CD14-positive monocyte (primary cell): Measurements from ENCODE around the gene ANKRD28. TPM values are rescaled to one million over a fixed set of nuclear protein-coding genes. Genes with fewer than 3 reads are reported as not detected.

Experiments used
- DNase-seq, 3 donors: peaks; one replicate each; pipeline ENCODE4 v3.0.0-alpha.2; 2011 to 2022
- H2AFZ ChIP-seq: 2 replicates; pipeline ENCODE4 v1.6.0; 2012; ENCODE audit warnings: mild to moderate bottlenecking, low read depth, low read length, inconsistent platforms; ENCODE audit not compliant: insufficient read depth, poor library complexity, severe bottlenecking
- H3K27ac ChIP-seq, 2 donors: 1 replicate in 1 of 2; 2 replicates in 1 of 2; pipeline ENCODE4 v1.5.1; 2012 to 2013; ENCODE audit warnings: low read length in 2 of 2, control low read depth in 1 of 2, inconsistent platforms in 1 of 2, low read depth in 1 of 2, mild to moderate bottlenecking in 1 of 2
- H3K27me3 ChIP-seq, 2 donors: one replicate each; pipeline versions ENCODE4 v1.6.0 to v1.6.1; 2011 to 2013; ENCODE audit warnings: low read length in 2 of 2; ENCODE audit not compliant: control insufficient read depth in 2 of 2, insufficient read depth in 2 of 2
- H3K36me3 ChIP-seq, 2 donors: replicated peaks in 1 of 2; 1 replicate in 1 of 2; 2 replicates in 1 of 2; pipeline versions ENCODE4 v1.5.1 to v1.6.1; 2012 to 2013; ENCODE audit warnings: low read length in 2 of 2, control low read depth in 1 of 2, inconsistent platforms in 1 of 2, mild to moderate bottlenecking in 1 of 2; ENCODE audit not compliant: insufficient read depth in 2 of 2, control insufficient read depth in 1 of 2
- H3K4me1 ChIP-seq, 2 donors: 1 replicate in 1 of 2; 2 replicates in 1 of 2; pipeline versions ENCODE4 v1.5.1 to v1.6.1; 2012 to 2013; ENCODE audit warnings: low read length in 2 of 2, control low read depth in 1 of 2, inconsistent platforms in 1 of 2, mild to moderate bottlenecking in 1 of 2, moderate library complexity in 1 of 2; ENCODE audit not compliant: insufficient read depth in 2 of 2, control insufficient read depth in 1 of 2
- H3K4me2 ChIP-seq: replicated peaks from 2 replicates; pipeline ENCODE3; 2012; ENCODE audit warnings: low read length, moderate library complexity, mild to moderate bottlenecking; ENCODE audit not compliant: poor library complexity, severe bottlenecking; ENCODE audit errors: extremely low read depth
- H3K4me3 ChIP-seq, 3 experiments: fragments of 200-600 bp in 1 of 3; sonication (generic) in 1 of 3; replicated peaks in 1 of 3; 1 replicate in 2 of 3; 2 replicates in 1 of 3; pipeline ENCODE4 v1.5.1; 2011 to 2013; ENCODE audit warnings: low read length in 3 of 3, mild to moderate bottlenecking in 3 of 3, control low read depth in 2 of 3, low read depth in 2 of 3, inconsistent platforms in 1 of 3, moderate library complexity in 1 of 3
- H3K79me2 ChIP-seq: 2 replicates; pipeline ENCODE4 v1.6.0; 2012; ENCODE audit warnings: mild to moderate bottlenecking, control low read depth, inconsistent platforms, low read length, moderate library complexity; ENCODE audit not compliant: insufficient read depth
- H3K9ac ChIP-seq: 2 replicates; pipeline ENCODE4 v1.6.0; 2017; ENCODE audit warnings: low read length, mild to moderate bottlenecking; ENCODE audit not compliant: insufficient read depth, poor library complexity, severe bottlenecking
- H3K9me3 ChIP-seq, 2 donors: replicated peaks in 1 of 2; 1 replicate in 1 of 2; 2 replicates in 1 of 2; pipeline versions ENCODE4 v1.5.1 to v1.6.1; 2012 to 2013; ENCODE audit warnings: low read length in 2 of 2, control low read depth in 1 of 2; ENCODE audit not compliant: control insufficient read depth in 1 of 2, insufficient read depth in 1 of 2
- H4K20me1 ChIP-seq: 2 replicates; pipeline ENCODE4 v1.6.0; 2012; ENCODE audit warnings: mild to moderate bottlenecking, low read length, control low read depth, moderate library complexity; ENCODE audit not compliant: insufficient read depth
- H3K27ac Mint-ChIP-seq, 7 donors: one replicate each; pipeline ENCODE4 v1.8.0; 2020; ENCODE audit warnings: mild to moderate bottlenecking in 7 of 7, mixed read lengths in 7 of 7, moderate library complexity in 6 of 7, inconsistent platforms in 2 of 7
- H3K27me3 Mint-ChIP-seq, 3 donors: one replicate each; pipeline ENCODE4 v1.8.0; 2021 to 2022; ENCODE audit warnings: low read depth in 3 of 3, mild to moderate bottlenecking in 3 of 3, mixed read lengths in 3 of 3, moderate library complexity in 3 of 3, inconsistent platforms in 1 of 3
- H3K36me3 Mint-ChIP-seq, 2 donors: one replicate each; pipeline ENCODE4 v1.8.0; 2020; ENCODE audit warnings: mixed read lengths in 2 of 2, inconsistent platforms in 1 of 2, mild to moderate bottlenecking in 1 of 2
- H3K4me1 Mint-ChIP-seq: one replicate; pipeline ENCODE4 v1.8.0; 2020; ENCODE audit warnings: mild to moderate bottlenecking, mixed read lengths
- H3K4me3 Mint-ChIP-seq, 2 donors: one replicate each; pipeline ENCODE4 v1.8.0; 2020; ENCODE audit warnings: mild to moderate bottlenecking in 2 of 2, mixed read lengths in 2 of 2, moderate library complexity in 1 of 2
- H3K9me3 Mint-ChIP-seq, 7 donors: one replicate each; pipeline ENCODE4 v1.8.0; 2020 to 2022; ENCODE audit warnings: mixed read lengths in 7 of 7, mild to moderate bottlenecking in 6 of 7, moderate library complexity in 6 of 7, inconsistent platforms in 2 of 7
- WGBS: methylation state at CpG from one replicate; pipeline ENCODE4 v1.1.5; 2013; ENCODE audit warnings: missing lambda C conversion rate; ENCODE audit not compliant: insufficient coverage; 5-methylcytosine and 5-hydroxymethylcytosine counted together
- intact Hi-C, 2 donors: fragments of 100-400 bp; cut with micrococcal nuclease; formaldehyde crosslinking; loops; one replicate each; pipeline versions ENCODE4 v1.15.0 to v1.15.1; 2023
- polyA plus RNA-seq, 3 donors: library from polyadenylated mRNA; depleted of rRNA in 1 of 3; unstranded in 2 of 3; stranded (reverse) in 1 of 3; fragments of 300-500 nt in 2 of 3; fragments of >200 nt in 1 of 3; fragmentation: Illumina TruSeq in 2 of 3; gene quantifications; 1 replicate in 2 of 3; 2 replicates in 1 of 3; pipeline ENCODE4 v1.2.3, GENCODE V29; 2012 to 2021
- TF ChIP-seq, protein P1 (sequence below): fragments of 200-600 bp; IDR thresholded peaks from one replicate; pipeline ENCODE4 v1.8.0; 2022; ENCODE audit warnings: antibody characterized with exemption, mild to moderate bottlenecking

The ANKRD28 gene
- polyA plus RNA-seq, 3 donors = 5.9 to 11.5 (median 7.9) TPM

DNA sequence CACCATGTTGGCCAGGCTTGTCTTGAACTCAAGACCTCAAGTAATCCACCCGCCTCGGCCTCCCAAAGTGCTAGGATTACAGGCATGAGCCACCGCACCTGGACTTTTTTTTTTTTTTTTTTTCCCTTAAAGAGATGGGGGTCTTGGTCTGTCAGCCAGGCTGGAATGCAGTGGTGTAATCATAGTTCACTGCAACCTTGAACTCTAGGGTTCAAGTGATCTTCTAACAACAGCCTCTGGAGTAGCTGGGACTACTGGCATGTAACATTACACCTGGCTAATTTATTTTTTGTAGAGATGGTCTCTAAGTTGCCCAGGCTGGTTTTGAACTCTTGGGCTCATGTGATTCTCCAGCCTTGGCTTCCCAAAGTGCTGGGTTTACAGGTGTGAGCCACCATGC, 81.6 kb downstream of the ANKRD28 start:
- WGBS = no CpG with 5 or more reads among the region's 3 CpGs
- Histone ChIP-seq H3K4me3 (no peak overlapping the region), H3K9ac (no peak overlapping the region), H3K79me2 (no peaks in the 10 kb centered on the region), H3K9me3 (no peaks in the 10 kb centered on the region), H2AFZ (no peak overlapping the region), H3K27ac (no peak overlapping the region), H3K4me1 (no peaks in the 10 kb centered on the region), H3K27me3 (no peaks in the 10 kb centered on the region), H3K36me3 (no peaks in the 10 kb centered on the region), H4K20me1 (no peaks in the 10 kb centered on the region), H3K4me2 (no peak overlapping the region)
- Mint-ChIP-seq H3K9me3 (no peaks in the 10 kb centered on the region), H3K4me3 (no peak overlapping the region), H3K27me3 (peaks cover 0 to 2% (median 0%) of the 10 kb centered on the region in 3 donors), H3K27ac (peak overlapping the region in 1 of 7 donors; percentile 25), H3K36me3 (peaks cover 5 to 15% of the 10 kb centered on the region in 2 donors), H3K4me1 (no peaks in the 10 kb centered on the region)
- intact Hi-C loops = no loop called here
- TF ChIP-seq, protein P1, sequence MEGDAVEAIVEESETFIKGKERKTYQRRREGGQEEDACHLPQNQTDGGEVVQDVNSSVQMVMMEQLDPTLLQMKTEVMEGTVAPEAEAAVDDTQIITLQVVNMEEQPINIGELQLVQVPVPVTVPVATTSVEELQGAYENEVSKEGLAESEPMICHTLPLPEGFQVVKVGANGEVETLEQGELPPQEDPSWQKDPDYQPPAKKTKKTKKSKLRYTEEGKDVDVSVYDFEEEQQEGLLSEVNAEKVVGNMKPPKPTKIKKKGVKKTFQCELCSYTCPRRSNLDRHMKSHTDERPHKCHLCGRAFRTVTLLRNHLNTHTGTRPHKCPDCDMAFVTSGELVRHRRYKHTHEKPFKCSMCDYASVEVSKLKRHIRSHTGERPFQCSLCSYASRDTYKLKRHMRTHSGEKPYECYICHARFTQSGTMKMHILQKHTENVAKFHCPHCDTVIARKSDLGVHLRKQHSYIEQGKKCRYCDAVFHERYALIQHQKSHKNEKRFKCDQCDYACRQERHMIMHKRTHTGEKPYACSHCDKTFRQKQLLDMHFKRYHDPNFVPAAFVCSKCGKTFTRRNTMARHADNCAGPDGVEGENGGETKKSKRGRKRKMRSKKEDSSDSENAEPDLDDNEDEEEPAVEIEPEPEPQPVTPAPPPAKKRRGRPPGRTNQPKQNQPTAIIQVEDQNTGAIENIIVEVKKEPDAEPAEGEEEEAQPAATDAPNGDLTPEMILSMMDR = no peak
- no peak for DNase-seq

DNA sequence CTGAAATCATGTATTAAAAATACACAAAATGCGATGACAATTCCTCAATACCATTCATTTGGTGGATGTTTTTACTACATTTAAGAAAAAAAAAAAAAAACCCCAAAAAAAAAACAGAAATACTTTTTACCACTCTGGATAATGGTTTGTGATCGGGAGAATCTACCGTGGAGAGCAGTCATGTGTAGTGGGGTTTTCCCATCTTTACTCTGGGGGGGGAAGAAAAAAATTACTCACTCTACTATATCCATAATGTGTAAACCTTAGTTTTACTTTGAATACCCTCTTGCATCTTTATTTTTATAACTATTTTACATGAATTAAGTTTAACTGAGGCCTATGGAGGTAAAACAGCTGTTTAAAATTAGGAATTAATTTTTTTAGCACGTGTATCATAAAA, 83.3 kb downstream of the ANKRD28 start:
- H3K36me3 ChIP-seq = no peaks in the 10 kb centered on the region
- Mint-ChIP-seq H3K9me3 (no peaks in the 10 kb centered on the region), H3K36me3 (peaks cover 0 to 8% of the 10 kb centered on the region in 2 donors), H3K27me3 (peaks cover 0 to 2% (median 0%) of the 10 kb centered on the region in 3 donors), H3K4me1 (peaks cover 8% of the 10 kb centered on the region), H3K27ac (no peak overlapping the region), H3K4me3 (no peak overlapping the region)
- TF ChIP-seq, protein P1 = no peak
- no peak overlapping the region for H3K9ac ChIP-seq
- no peak for DNase-seq
- H3K27me3 ChIP-seq = no peaks in the 10 kb centered on the region
- H3K27ac ChIP-seq = no peak overlapping the region
- no peak overlapping the region for H2AFZ ChIP-seq
- no peak overlapping the region for H3K4me3 ChIP-seq
- no peaks in the 10 kb centered on the region for H4K20me1 ChIP-seq
- no peaks in the 10 kb centered on the region for H3K9me3 ChIP-seq
- no peaks in the 10 kb centered on the region for H3K79me2 ChIP-seq
- no peaks in the 10 kb centered on the region for H3K4me1 ChIP-seq
- H3K4me2 ChIP-seq = no peak overlapping the region
- no CpG with 5 or more reads among the region's 4 CpGs for WGBS
- intact Hi-C loops = no loop called here
